GM21576 (cell line): Measurements from ENCODE around the gene GREM2.

Experiments used
- ATAC-seq: cut with Tn5 transposase; IDR thresholded peaks from one replicate; pipeline ENCODE4 v1.9.1; 2021; ENCODE audit warnings: mild to moderate bottlenecking, moderate library complexity; ENCODE audit not compliant: unreplicated experiment

GREM2 gene

GRCh38 chr1:240562779-240563178 lies 49.2 kb downstream of the GREM2 start:
- ATAC-seq: no peak

DNA sequence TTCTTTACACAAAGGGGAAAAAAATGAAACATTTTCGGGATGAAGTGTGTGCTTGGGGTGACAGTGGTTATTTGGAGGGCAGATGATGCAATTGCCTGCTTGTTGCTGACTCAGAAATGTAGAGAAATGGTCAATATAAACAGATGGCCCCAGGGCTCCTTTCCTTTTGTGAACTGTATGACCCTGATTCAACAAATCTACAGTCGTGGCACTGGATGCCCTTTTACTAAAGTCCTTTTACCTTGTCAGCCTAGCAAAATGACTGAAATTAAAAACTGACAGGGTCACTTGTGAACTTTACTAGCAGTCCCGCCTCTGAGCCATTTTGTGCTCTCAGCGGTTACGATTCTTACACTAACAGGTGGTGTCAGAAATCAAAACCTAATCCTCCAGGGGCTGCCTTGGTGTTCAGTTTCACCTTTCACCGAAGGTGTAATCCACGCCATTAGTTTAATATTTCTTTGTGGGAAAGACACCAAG lies 49.8 kb downstream of the GREM2 start:
- no peak for ATAC-seq

GRCh38 chr1:240559781-240560180 lies 52.2 kb downstream of the GREM2 start:
- ATAC-seq: no peak

GRCh38 chr1:240555524-240555923 lies 56.4 kb downstream of the GREM2 start:
- ATAC-seq: no peak

DNA sequence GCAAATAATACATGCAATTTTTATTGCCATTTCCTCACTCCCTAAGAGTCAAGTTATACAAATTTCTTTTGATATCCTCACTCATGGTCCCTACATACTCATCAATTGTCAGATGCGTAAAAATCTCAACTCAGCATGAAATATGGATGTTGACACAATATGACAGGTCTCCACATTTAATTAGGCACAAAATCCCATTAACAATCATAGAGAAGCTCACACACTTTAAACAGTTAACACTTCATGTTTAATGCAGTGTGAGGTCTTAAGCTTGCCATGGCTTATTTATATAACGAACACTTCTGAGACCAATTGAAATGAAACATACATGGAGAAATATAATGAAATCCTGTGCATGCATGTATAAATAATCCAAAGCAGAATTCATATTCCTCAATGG lies 58.6 kb downstream of the GREM2 start:
- no peak for ATAC-seq

GRCh38 chr1:240539769-240540414 lies 72.1 kb downstream of the GREM2 start:
- ATAC-seq: no peak

GRCh38 chr1:240538776-240539430 lies 73.1 kb downstream of the GREM2 start:
- ATAC-seq: no peak

DNA sequence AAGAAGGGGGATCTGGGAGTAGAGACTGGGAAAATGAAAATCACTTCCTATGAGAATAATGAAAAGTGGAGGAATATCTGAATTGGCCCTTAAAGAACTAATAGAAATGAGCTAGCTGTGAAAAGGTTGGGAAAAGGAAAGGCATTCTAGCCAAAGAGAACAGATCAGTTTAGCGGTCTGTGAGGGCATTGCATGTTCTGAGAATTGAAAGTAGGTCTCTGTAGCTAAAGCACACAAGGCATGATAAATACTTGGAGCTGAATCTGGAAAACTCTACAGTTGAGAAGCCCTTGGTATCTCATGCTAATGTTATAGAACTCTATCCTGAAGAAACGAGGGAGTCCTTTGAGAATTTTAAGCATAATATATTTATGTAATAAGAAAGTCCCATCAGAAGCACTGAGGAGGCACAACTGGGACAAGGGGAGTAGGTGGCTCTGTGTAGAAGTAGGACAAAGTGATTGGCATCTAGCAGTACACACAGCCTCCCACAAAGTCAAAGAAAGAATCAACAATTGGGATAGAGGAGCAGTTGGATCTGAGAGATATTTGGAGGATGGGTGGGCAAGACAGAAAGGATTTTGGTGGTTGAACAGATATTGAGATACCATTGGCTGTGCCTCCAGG lies 78.7 kb downstream of the GREM2 start:
- no peak for ATAC-seq

DNA sequence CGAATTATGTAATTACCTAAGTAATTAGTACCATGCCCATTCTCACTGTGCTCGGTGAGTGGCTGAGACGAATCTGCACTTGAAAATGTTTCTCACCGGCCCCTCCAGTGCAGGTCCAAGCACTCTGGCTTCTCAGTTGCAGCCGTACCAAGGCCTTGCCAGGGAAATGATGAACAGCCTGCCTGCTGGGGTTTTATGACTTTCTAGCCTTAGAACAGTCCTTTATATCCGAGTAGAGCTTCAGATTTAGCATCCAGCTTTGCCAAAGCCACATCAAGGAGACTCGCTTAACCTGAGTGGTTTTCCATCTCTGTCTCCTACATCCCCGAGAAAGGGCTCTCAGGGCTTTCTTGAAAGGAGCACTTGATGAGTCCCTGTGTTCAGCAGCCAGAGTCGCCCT lies 83.4 kb downstream of the GREM2 start:
- no peak for ATAC-seq

DNA sequence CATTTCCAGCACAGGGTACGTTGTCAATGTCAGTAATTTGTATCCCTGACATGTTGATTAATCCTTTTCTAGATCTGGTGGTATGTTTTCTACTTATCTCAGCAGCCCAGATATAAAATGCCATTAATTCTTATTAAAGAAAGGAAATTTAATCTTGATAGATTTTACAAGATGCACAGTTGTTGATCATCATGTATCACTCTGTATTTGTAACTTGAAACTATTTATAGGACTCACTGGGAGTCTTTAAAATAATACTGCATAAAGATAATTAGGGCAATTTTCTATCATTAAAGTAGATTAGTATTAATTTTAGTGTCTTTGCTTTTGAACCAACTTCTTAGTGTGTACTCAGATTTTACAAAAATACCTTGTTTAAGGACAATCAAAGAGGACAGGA lies 84.9 kb downstream of the GREM2 start:
- ATAC-seq: no peak

DNA sequence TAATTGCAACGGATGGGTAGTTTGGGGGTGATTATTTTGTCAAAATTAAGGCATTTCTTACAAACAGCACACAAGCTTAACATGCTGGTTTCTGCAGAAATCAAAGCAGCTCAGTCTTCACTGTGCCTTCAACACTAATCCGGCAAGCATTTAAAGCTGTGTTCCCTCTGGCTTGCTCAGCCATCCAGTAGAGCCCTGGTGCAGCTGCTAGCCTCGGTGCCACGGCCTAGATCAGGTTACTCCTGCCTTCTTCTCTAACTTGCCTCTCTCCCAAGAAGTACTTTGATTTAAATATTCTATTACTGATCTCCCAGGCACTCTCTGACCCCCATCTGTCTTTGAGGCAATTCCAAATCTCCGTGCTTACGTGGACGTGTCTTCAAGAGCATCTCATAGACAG lies 85.6 kb downstream of the GREM2 start:
- no peak for ATAC-seq

DNA sequence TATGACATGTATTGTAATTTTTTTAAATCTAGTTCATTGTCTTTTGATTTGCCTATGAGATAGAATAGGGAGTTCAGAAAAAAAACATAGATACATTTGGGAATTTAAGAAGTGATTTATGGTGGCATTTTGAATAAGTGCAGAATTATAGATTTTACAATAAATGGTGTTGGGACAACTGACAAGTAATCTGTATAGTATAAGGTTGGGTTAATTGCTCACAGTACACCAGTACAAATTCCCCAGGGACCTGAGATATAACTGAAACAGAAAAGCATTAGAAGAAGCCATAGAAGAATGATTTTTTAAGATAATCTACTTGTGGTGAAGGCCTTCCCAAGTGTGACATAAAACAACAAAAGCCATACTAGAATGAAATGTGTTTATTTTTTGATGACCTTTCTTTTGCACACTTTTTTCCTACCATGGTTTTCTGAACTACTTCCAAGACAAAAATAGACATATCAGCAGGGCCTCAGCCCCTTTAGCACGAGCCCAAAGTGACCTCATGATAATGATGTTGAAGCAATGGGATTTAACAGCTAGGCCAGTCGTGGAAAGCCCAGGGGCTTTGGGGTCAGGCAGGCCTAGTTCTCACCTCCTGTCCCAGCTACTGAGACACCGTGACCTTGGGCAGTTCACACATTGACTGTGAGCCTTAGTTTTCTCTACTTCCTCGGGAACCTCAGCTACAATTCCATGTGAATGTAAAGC lies 87.4 kb downstream of the GREM2 start:
- ATAC-seq: no peak

DNA sequence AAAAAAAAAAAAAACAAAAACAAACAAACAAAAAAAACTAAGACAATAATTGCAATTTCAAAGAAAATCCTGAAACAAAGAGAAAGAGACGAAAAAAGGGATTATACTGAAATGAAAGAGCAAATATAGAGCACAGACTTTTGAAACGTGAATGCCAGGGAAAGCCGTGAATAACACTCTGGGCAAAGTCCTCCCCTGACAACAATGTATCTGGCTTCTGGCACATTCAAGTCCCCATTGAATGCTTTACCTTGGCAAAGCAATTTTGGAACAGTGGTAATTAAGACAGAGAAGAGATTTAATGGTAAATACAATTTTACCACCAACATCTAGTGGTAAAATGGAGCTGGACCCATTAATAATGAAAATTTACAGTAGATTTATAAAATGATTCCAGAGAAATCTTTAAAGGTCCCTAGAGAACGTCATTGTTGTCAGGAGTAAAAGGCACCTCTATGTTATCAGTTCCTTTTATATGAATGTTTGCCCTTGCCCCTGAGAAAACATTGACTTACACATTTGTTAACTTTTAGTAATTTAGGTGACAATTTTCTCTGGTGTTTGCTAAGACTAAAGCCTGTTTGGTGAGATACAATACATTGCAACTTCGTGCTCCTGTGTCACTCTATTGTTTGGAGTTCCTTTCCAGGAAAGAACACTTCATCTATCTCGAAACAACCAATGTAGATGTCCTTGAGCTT lies 89.7 kb downstream of the GREM2 start:
- ATAC-seq: no peak

GRCh38 chr1:240517891-240518290 lies 94.1 kb downstream of the GREM2 start:
- no peak for ATAC-seq

DNA sequence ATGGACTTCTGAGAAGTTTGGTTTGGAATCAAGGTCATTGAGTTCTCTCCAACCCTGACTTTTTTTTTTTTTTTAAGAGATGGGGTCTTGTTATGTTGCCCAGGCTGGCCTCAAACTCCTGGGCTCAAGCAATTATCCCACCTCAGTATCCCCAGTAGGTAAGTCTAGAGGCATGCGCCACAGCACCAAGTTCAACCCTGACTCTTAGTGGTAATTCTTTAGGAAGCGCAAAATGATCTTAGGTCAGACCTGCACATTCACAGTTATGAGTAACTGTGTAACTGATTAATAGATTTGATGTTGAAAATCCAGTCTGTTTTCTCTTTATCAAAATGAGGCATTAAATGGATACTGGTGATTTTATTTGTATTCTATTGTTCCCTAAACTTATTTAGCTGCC lies 95.9 kb downstream of the GREM2 start:
- no peak for ATAC-seq

DNA sequence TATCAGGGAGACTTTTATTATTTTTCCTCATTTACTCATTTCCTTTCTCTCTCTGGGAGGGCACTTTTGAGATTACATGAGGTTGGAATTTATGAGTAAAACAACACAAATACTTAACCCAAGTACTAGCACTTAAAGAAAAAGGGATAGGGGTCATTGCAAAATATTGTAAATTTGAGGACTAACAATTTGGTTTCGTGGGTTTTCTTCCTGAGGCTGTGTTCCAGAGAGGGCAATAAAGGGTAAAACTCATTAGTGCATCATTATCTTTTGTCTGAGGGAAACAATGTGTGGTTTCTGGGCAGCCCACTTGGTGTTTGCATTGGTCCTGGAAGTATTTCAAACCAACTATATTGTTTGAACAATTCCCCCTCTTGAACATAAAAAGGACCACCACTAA lies 96.5 kb downstream of the GREM2 start:
- ATAC-seq: no peak

DNA sequence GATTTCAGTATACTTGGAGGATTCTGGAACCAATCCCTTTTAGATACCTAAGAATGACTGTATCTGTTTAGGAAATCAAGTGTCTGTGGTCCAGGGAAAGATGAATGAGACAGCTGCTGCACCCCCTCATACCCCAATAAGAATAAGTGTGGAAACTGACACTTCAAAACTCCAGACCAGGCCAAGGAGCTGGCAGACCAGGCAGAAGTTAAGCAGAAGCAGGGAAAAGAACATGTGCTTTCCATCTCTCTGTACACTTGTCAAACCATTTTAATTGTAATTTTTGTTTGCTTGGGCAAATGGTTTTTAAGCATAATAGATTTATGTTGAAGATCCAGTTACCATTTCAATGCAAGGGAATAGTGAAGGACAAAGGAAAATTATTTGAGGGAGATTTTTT lies 100.2 kb downstream of the GREM2 start:
- ATAC-seq: no peak

- ATAC-seq: no peak
These were observed 103.0 kb downstream of the GREM2 start for GRCh38 chr1:240508950-240509349.

DNA sequence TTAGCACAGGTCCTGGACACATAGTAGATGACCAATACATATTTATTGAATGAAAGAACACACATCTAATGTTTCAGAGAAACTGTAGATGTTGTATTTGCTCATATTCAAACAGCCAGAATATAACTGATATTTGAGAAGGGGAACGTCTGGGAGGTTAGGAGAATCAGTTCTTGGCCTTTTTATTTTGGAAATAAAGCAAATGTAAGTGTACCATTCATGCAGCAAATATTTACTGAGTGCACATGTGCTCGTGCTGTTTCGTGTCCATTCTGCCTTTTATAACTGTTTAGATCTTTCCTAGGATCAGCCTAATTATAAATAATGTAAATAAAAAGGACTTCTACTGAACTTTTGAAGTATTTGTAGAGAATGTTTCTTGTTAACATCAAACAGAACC lies 103.8 kb downstream of the GREM2 start:
- no peak for ATAC-seq

DNA sequence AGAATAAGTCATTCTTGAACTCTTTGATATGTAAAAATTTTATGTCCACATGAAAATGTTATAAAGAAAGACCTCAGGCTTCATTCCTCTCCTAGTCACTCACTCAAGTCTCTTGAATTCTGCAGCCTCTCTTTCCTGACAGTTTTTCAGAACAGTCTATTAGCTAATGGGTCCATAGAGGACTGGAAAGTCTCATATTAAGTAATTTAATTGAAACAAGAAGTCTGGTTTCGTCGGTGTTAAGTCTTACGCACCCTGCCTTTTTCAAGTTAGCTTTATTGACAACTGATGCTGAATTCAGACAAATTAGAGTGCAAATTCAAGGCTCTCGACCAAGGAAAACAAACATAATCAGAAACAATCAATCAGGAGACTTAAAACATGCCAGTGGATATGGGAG lies 105.8 kb downstream of the GREM2 start:
- no peak for ATAC-seq

DNA sequence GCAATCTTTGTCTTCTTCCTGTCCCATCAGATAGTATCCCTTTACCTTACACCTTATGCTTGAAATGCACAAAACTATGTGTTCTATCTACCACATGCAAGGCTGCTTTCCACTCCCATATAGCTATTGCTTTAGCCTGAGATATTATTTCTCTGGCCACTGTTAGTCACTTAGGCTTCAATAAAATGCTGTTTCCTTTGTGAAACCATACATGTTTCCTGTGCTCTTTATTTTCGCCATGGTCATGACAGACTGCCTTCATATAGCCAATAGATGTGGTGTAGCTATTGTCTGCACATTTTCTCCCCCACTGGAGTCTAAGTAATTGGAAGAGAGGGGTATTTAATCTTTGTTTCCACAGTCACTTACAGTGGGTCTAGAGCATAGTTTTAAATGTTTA lies 108.4 kb downstream of the GREM2 start:
- no peak for ATAC-seq
